Upper lobe of left lung (tissue), 4 donors: ENCODE results near the gene ADPRHL1.

ENCODE experiments used
- CTCF ChIP-seq, 6 experiments: fragments of 450-650 bp in 4 of 6; fragments of 200-600 bp in 2 of 6; sonication (generic) in 2 of 6; IDR thresholded peaks; one replicate each; pipeline ENCODE4 v1.5.1; 2016 to 2019; ENCODE audit warnings: antibody characterized with exemption in 6 of 6
- EP300 ChIP-seq, 4 donors: sonication (generic); formaldehyde crosslinking; IDR thresholded peaks; one replicate each; pipeline ENCODE4 v1.5.1; 2017; ENCODE audit warnings: antibody characterized with exemption in 4 of 4, control low read depth in 2 of 4
- POLR2A ChIP-seq, 4 donors: fragments of 450-650 bp; IDR thresholded peaks; one replicate each; pipeline ENCODE4 v1.5.1; 2016 to 2017; ENCODE audit warnings: antibody characterized with exemption in 4 of 4, mild to moderate bottlenecking in 2 of 4

GRCh38 chr13:113407103-113407530 is 46.2 kb downstream of the ADPRHL1 start:
- TF ChIP-seq CTCF (IDR thresholded peaks at IDR 0.05) = no peak
- no peak for TF ChIP-seq POLR2A (IDR thresholded peaks at IDR 0.05)
- TF ChIP-seq EP300 (IDR thresholded peaks at IDR 0.05) = no peak
